Osteoblast (primary cell): Measurements from ENCODE around the gene UFC1. TPM values are rescaled to one million over a fixed set of nuclear protein-coding genes. Genes with fewer than 3 reads are reported as not detected.
A peak's percentile ranks its signal among the peaks of the same experiment; 100 is the strongest.

Experiments used
- DNase-seq: peaks from one replicate; pipeline ENCODE4 v3.0.0; 2011; ENCODE audit warnings: low spot score, mixed read lengths; ENCODE audit not compliant: insufficient read length; ENCODE audit errors: missing footprints
- H2AFZ ChIP-seq: 2 replicates; pipeline ENCODE4 v1.6.0; 2011; ENCODE audit warnings: mild to moderate bottlenecking, low read length
- H3K27ac ChIP-seq: 2 replicates; pipeline ENCODE4 v1.5.1; 2011; ENCODE audit warnings: mild to moderate bottlenecking, low read depth, low read length, moderate library complexity
- H3K27me3 ChIP-seq: 2 replicates; pipeline ENCODE4 v1.6.0; 2012; ENCODE audit warnings: mild to moderate bottlenecking, control low read depth, inconsistent platforms, low read length, moderate library complexity; ENCODE audit not compliant: insufficient read depth
- H3K36me3 ChIP-seq: 2 replicates; pipeline ENCODE4 v1.5.1; 2011; ENCODE audit warnings: mild to moderate bottlenecking, low read length, control low read depth, moderate library complexity; ENCODE audit not compliant: insufficient read depth
- H3K4me1 ChIP-seq: 2 replicates; pipeline ENCODE4 v1.5.1; 2011; ENCODE audit warnings: mild to moderate bottlenecking, low read length, control low read depth, moderate library complexity; ENCODE audit not compliant: insufficient read depth
- H3K4me2 ChIP-seq: 2 replicates; pipeline ENCODE4 v1.6.0; 2011; ENCODE audit warnings: mild to moderate bottlenecking, low read length; ENCODE audit not compliant: insufficient read depth
- H3K4me3 ChIP-seq: fragments of 200-600 bp; sonication (generic); 3 replicates; pipeline ENCODE4 v1.5.1; 2012; ENCODE audit warnings: mild to moderate bottlenecking, low read length, inconsistent platforms; ENCODE audit not compliant: insufficient read depth
- H3K79me2 ChIP-seq: 2 replicates; pipeline ENCODE4 v1.6.0; 2012; ENCODE audit warnings: mild to moderate bottlenecking, low read length, control low read depth, inconsistent platforms; ENCODE audit not compliant: insufficient read depth
- H3K9me3 ChIP-seq: 2 replicates; pipeline ENCODE4 v1.5.1; 2011; ENCODE audit warnings: low read depth, low read length, control low read depth
- H4K20me1 ChIP-seq: 2 replicates; pipeline ENCODE4 v1.6.0; 2012; ENCODE audit warnings: mild to moderate bottlenecking, low read length, control low read depth; ENCODE audit not compliant: insufficient read depth
- total RNA-seq: library from RNA; depleted of rRNA; stranded (reverse); fragments of >200 nt; gene quantifications from 2 replicates; pipeline ENCODE4 v1.2.3, GENCODE V29; 2012
- TF ChIP-seq, protein P1 (sequence below): IDR thresholded peaks from 2 replicates; pipeline ENCODE4 v1.5.1; 2011; ENCODE audit warnings: mild to moderate bottlenecking, low read depth, low read length, moderate library complexity; ENCODE audit errors: extremely low read depth

Gene UFC1
- total RNA-seq, 1 donor, result 95.2 TPM

DNA sequence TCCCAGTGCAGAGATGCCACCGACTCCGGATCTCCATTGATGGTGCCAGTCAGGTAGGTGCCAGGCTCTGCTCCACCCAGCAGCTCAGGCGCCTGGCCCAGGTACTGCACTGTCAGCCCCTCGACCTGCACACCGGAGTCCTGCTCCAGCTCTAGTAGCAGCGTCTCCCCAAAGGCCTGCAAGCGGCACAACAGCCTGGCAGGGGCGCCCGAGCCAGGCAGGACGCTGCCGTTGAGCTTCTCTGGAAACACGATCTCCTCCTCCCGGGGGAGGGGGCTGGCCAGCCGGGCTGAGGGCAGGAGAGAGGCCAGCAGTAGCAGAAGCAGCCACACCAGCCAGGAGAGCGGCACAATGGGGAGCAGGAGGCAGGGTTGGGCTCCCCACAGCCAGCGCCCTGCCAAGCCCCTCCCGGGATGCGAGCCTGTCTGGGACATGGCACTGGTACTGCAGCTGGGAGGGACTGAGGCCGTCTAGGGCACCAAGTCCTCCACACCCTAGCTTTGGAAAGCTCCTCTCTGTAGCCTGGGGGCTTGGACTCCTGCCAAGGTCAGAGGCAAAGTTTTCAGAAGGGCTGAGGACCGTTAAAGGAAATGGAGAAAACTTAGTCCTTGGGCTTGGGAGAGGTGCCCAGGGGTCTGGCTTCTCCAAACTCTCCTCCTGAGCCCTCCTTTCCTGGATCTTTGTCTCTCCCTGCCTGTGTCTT, 44.6 kb downstream of the UFC1 start:
- H3K4me1 ChIP-seq, result peaks cover 56% of the 10 kb centered on the region

DNA sequence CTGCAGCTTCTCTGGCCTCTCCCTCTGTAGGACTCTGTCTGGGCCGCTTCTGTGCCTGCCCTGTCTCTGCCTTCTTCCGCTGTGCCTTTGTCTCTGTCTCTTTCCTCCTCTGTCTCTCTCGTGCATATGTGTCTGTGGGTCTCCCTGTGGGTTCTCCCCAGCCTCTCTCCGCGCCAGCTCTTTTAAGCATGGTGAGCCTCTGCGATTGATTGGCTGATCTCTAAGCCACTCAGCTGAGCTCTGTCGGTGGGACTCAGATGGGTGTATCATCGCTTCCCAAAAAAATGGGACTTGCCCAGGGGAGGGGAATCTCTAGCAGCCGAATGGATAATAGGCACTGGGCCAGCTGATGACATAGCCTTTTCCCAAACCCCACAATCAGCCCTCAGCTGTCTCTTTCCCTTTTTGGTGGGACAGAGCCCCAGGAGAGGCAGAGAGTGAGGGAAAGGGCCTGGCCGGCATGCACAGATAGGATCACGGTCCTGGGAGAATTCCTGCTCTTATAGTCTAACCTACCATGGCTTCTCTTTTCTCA, 45.2 kb downstream of the UFC1 start, which contains the start of gene ADAMTS4:
Gene ADAMTS4 (minus strand): TSS at position 158 of the 535 bp plus-strand sequence. CDS start 427 bp downstream, outside the sequence.
- H3K4me1 ChIP-seq, result peaks cover 58% of the 10 kb centered on the region
- H3K27ac ChIP-seq, result peak within 1 kb of the TSS; percentile 91
- TF ChIP-seq, protein P1, sequence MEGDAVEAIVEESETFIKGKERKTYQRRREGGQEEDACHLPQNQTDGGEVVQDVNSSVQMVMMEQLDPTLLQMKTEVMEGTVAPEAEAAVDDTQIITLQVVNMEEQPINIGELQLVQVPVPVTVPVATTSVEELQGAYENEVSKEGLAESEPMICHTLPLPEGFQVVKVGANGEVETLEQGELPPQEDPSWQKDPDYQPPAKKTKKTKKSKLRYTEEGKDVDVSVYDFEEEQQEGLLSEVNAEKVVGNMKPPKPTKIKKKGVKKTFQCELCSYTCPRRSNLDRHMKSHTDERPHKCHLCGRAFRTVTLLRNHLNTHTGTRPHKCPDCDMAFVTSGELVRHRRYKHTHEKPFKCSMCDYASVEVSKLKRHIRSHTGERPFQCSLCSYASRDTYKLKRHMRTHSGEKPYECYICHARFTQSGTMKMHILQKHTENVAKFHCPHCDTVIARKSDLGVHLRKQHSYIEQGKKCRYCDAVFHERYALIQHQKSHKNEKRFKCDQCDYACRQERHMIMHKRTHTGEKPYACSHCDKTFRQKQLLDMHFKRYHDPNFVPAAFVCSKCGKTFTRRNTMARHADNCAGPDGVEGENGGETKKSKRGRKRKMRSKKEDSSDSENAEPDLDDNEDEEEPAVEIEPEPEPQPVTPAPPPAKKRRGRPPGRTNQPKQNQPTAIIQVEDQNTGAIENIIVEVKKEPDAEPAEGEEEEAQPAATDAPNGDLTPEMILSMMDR, result no peak

More for the DNA sequence above, 44.6 kb downstream of the UFC1 start:
- H3K79me2 ChIP-seq, result peaks cover 23% of the 10 kb centered on the region
- TF ChIP-seq, protein P1, result no peak
- H4K20me1 ChIP-seq, result no peaks in the 10 kb centered on the region
- peak overlapping the region; percentile 91 for H3K27ac ChIP-seq
- H3K9me3 ChIP-seq, result no peaks in the 10 kb centered on the region
- peak overlapping the region; percentile 72 for H3K4me2 ChIP-seq
- H3K27me3 ChIP-seq, result no peaks in the 10 kb centered on the region
- peak overlapping the region; percentile 66 for H3K4me3 ChIP-seq
- H3K36me3 ChIP-seq, result no peaks in the 10 kb centered on the region
- H2AFZ ChIP-seq, result peak overlapping the region; percentile 88
- peak; percentile 76 for DNase-seq

DNA sequence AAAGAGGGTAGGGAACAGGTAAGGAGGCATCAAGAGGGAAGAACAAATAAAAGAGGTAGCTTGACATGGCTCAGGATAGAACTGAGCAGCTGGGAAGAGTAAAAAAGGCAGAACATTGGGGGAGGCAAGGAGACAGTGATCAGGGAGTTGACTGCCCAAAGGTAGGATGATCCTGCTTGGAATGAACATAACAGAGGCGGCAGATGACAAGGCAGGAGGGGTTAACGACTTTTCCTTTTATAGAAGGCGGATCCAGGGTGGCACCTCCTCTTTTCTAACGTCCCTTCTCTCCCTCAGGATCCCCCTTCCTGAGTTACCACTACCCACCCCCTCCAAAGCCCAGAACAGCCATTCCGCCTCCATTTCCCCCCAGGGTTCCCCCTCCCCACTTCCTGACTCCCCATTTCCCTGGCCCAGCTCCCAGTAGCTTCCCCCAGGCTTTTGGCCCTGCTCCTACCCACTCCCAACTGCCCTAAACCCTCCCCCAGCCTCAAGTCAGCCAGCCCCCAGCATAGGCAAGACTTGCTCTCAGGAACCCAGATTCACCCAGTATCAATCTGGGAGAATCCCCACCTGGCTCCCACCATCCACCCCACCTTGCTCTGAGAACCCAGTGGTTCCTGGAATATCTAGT, 45.8 kb downstream of the UFC1 start:
- Histone ChIP-seq H3K27ac (peak overlapping the region; percentile 91), H3K36me3 (peaks cover 10% of the 10 kb centered on the region), H3K79me2 (peaks cover 36% of the 10 kb centered on the region), H2AFZ (peak overlapping the region; percentile 88), H3K27me3 (no peaks in the 10 kb centered on the region), H3K9me3 (no peaks in the 10 kb centered on the region), H3K4me3 (peak overlapping the region; percentile 66), H3K4me1 (peaks cover 58% of the 10 kb centered on the region), H4K20me1 (no peaks in the 10 kb centered on the region), H3K4me2 (peak overlapping the region; percentile 72)
- TF ChIP-seq, protein P1, result no peak
- no peak for DNase-seq

More for the DNA sequence above, 45.2 kb downstream of the UFC1 start, which contains the start of gene ADAMTS4:
- Histone ChIP-seq H3K27me3 (no peaks in the 10 kb centered on the region), H3K9me3 (no peaks in the 10 kb centered on the region), H3K36me3 (peaks cover 3% of the 10 kb centered on the region), H3K4me3 (peak within 1 kb of the TSS; percentile 66), H2AFZ (peak within 1 kb of the TSS; percentile 88), H3K4me2 (peak within 1 kb of the TSS; percentile 72), H4K20me1 (no peaks in the 10 kb centered on the region), H3K79me2 (peaks cover 29% of the 10 kb centered on the region)
- peak; percentile 97 for DNase-seq

DNA sequence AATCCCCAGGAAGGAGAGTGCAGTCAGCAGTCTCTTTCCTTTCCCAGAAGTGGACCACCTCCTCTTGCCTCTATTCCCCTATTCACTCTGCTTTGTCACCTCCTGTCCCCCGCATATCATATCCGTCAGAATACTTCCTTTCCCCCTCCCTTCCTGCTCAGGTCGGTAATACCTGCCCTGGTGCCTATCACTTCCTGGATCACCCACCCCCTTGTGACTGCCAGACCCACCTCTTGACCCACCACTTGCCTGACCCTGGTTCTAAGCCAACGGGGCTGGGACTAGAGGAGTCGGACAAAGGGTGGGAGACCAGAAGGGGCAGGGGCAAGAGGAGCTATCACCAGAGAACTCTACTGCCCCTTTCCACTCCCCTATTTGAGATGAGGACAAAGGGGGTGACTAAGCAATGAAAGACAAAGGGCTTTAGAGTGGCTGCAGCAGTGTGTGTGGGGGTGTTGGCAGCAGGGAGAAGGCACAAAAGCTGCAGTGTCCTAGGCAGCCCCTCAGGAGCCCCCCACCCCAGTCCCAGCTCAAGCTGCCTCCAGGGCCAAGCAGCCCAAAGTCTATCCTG, 46.7 kb downstream of the UFC1 start:
- Histone ChIP-seq H4K20me1 (no peaks in the 10 kb centered on the region), H3K79me2 (peaks cover 42% of the 10 kb centered on the region), H2AFZ (peak overlapping the region; percentile 32), H3K4me2 (no peak overlapping the region), H3K27ac (peak overlapping the region; percentile 94), H3K27me3 (no peaks in the 10 kb centered on the region), H3K4me3 (no peak overlapping the region), H3K36me3 (peaks cover 10% of the 10 kb centered on the region), H3K9me3 (no peaks in the 10 kb centered on the region), H3K4me1 (peaks cover 58% of the 10 kb centered on the region)
- TF ChIP-seq, protein P1, result no peak
- no peak for DNase-seq
